ENCODE measurements around the gene CPNE7. TPM values are rescaled to one million over a fixed set of nuclear protein-coding genes. Genes with fewer than 3 reads are reported as not detected.

Gene CPNE7
- polyA plus RNA-seq, 1 donor from 2014 or later = 0.15 TPM

GRCh38 chr16:89624777-89625761 is 49.5 kb downstream of the CPNE7 start:
- H3K27ac ChIP-seq (ENCODE audit: low read length) = no peak overlapping the region
- no peaks in the 10 kb centered on the region for H3F3A ChIP-seq (ENCODE audit: insufficient read depth, low read length, poor library complexity, severe bottlenecking)
- no peaks in the 10 kb centered on the region for H3K36me3 ChIP-seq (ENCODE audit: insufficient read depth, low read length)
- no peaks in the 10 kb centered on the region for H3K9me2 ChIP-seq (ENCODE audit: insufficient read depth, low read length)
- H2AFZ ChIP-seq (ENCODE audit: low read depth, low read length) = no peak overlapping the region
- no peaks in the 10 kb centered on the region for H3K79me2 ChIP-seq (replicated peaks; ENCODE audit: insufficient read depth, low read length)
- H3K9me3 ChIP-seq (ENCODE audit: low read length) = no peaks in the 10 kb centered on the region
- no peak for TF ChIP-seq TAF1 (IDR thresholded peaks at IDR 0.05; ENCODE audit: low read depth)
- no peak for TF ChIP-seq REST (IDR thresholded peaks at IDR 0.05; ENCODE audit: borderline replicate concordance)
- no peak for TF ChIP-seq SMC3 (conservative IDR thresholded peaks at IDR 0.05; ENCODE audit: poor library complexity)
- no peak for TF ChIP-seq MXI1 (conservative IDR thresholded peaks at IDR 0.05; ENCODE audit: poor library complexity, severe bottlenecking)
- no peaks in the 10 kb centered on the region for H3K27me3 ChIP-seq (ENCODE audit: insufficient read depth, low read depth, low read length)
- H3K4me3 ChIP-seq (ENCODE audit: low read length) = no peak overlapping the region
- H3K4me2 ChIP-seq (ENCODE audit: low read length) = no peak overlapping the region
- H4K20me1 ChIP-seq (ENCODE audit: insufficient read depth) = no peaks in the 10 kb centered on the region
- no peak overlapping the region for H3K9ac ChIP-seq (ENCODE audit: low read length)

DNA sequence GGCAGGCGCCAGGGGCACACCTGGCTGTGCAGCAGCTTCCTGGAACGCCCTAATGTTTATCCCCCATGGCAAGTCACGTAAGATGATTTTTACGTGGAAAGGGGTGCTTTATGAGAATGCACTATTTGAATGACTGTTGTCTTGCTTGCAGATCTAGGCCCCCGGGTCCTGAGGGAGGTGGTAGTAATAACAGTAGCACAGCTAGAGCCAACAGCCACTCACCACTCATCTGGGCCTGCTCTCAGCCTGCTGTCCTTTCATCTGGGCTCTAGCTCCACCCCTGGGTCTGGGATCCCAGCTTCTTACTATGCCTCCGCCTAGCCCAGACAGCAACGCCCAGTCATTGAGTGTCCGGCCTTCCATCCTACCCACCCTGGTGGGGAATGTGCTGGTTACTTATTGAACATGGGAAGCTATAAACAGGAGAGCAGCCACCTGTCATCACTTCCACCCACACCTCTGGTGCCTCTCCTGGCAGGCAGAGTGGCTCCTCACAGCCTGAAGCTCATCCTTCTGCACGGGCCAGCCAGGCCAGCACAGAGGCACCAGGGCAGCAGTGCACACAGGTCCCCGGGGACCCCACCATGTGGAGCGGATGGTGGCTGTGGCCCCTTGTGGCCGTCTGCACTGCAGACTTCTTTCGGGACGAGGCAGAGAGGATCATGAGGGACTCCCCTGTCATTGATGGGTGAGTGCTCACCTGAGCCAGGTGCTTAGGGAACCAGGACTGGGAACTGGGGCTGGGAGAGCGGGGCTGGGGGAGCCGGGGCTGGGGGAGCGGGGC is 54.5 kb downstream of the CPNE7 start:
- H3K9ac ChIP-seq (ENCODE audit: low read length) = no peak overlapping the region
- H3K9me2 ChIP-seq (ENCODE audit: insufficient read depth, low read length) = no peaks in the 10 kb centered on the region

More for the DNA sequence above, 54.5 kb downstream of the CPNE7 start:
- H3K9me3 ChIP-seq (ENCODE audit: low read length) = no peaks in the 10 kb centered on the region
- peaks cover 4% of the 10 kb centered on the region for H3K27me3 ChIP-seq (ENCODE audit: insufficient read depth, low read depth, low read length)
- TF ChIP-seq RAD21 (conservative IDR thresholded peaks at IDR 0.05) = no peak
- TF ChIP-seq SMC3 (conservative IDR thresholded peaks at IDR 0.05; ENCODE audit: poor library complexity) = no peak
- TF ChIP-seq REST (IDR thresholded peaks at IDR 0.05; ENCODE audit: borderline replicate concordance) = no peak
- TF ChIP-seq EZH2 (IDR thresholded peaks at IDR 0.05; ENCODE audit: borderline replicate concordance, insufficient read depth, low read length, poor library complexity, severe bottlenecking) = no peak
- TF ChIP-seq TAF1 (IDR thresholded peaks at IDR 0.05; ENCODE audit: low read depth) = no peak
- no peaks in the 10 kb centered on the region for H3F3A ChIP-seq (ENCODE audit: insufficient read depth, low read length, poor library complexity, severe bottlenecking)
- no peak overlapping the region for H3K4me2 ChIP-seq (ENCODE audit: low read length)
- H3K27ac ChIP-seq (ENCODE audit: low read length) = no peak overlapping the region
- no peaks in the 10 kb centered on the region for H4K20me1 ChIP-seq (ENCODE audit: insufficient read depth)
- no peaks in the 10 kb centered on the region for H3K79me2 ChIP-seq (replicated peaks; ENCODE audit: insufficient read depth, low read length)
- no peaks in the 10 kb centered on the region for H3K36me3 ChIP-seq (ENCODE audit: insufficient read depth, low read length)
- no peak overlapping the region for H3K4me3 ChIP-seq (ENCODE audit: low read length)
- no peak overlapping the region for H2AFZ ChIP-seq (ENCODE audit: low read depth, low read length)
